SK-N-SH (cell line): ENCODE measurements around the gene SMG1. TPM values are rescaled to one million over a fixed set of nuclear protein-coding genes. Genes with fewer than 3 reads are reported as not detected.

ENCODE experiments used
- CTCF ChIA-PET: fragments of 300-600, 350-600 bp; formaldehyde crosslinking; extraction: SDS; loops from one replicate; lab custom pipeline; 2021; lab: Yijun Ruan, JAX
- POLR2A ChIA-PET: fragments of 350-600 bp; sonication (Branson Sonifier 250); formaldehyde crosslinking; extraction: SDS; loops from one replicate; lab custom pipeline; 2020; ENCODE audit warnings: antibody characterized with exemption, inconsistent platforms; lab: Yijun Ruan, JAX
- DNase-seq: peaks from one replicate; pipeline ENCODE4 v3.0.0; 2012
- H2AFZ ChIP-seq: fragments of 200-600 bp; sonication (generic); 2 replicates; pipeline ENCODE4 v1.8.1; 2016; ENCODE audit warnings: antibody characterized with exemption, mild to moderate bottlenecking, low read depth
- H3F3A ChIP-seq: fragments of 200-600 bp; sonication (generic); replicated peaks from 2 replicates; pipeline ENCODE3; 2016; ENCODE audit warnings: antibody characterized with exemption, mild to moderate bottlenecking; ENCODE audit not compliant: insufficient read depth
- H3K27ac ChIP-seq, 2 experiments: fragments of 200-500 bp in 1 of 2; fragments of 200-600 bp in 1 of 2; sonication (Bioruptor generic) in 1 of 2; sonication (generic), shearing (Covaris generic) in 1 of 2; 2 replicates each; pipeline versions ENCODE4 v1.5.1 to v1.6.1; 2014 to 2016; ENCODE audit warnings: low read depth in 2 of 2, inconsistent platforms in 1 of 2, low read length in 1 of 2, mild to moderate bottlenecking in 1 of 2, mixed read lengths in 1 of 2
- H3K27me3 ChIP-seq: fragments of 200-600 bp; sonication (generic), shearing (Covaris generic); 2 replicates; pipeline ENCODE4 v1.6.1; 2016; ENCODE audit warnings: mixed run types; ENCODE audit not compliant: insufficient read depth
- H3K36me3 ChIP-seq, 2 experiments: fragments of 200-500 bp in 1 of 2; fragments of 200-600 bp in 1 of 2; sonication (Bioruptor generic) in 1 of 2; sonication (generic) in 1 of 2; replicated peaks in 1 of 2; 2 replicates each; pipeline versions ENCODE3 to v1.5.1; 2014 to 2016; ENCODE audit warnings: low read length in 1 of 2, mild to moderate bottlenecking in 1 of 2; ENCODE audit not compliant: insufficient read depth in 2 of 2, control insufficient read depth in 1 of 2
- H3K4me1 ChIP-seq, 2 experiments: fragments of 200-500 bp in 1 of 2; fragments of 200-600 bp in 1 of 2; sonication (Bioruptor generic) in 1 of 2; sonication (generic), shearing (Covaris generic) in 1 of 2; 2 replicates each; pipeline versions ENCODE4 v1.5.1 to v1.6.1; 2014 to 2016; ENCODE audit warnings: low read depth in 1 of 2, low read length in 1 of 2, mixed run types in 1 of 2; ENCODE audit not compliant: insufficient read depth in 2 of 2, control insufficient read depth in 1 of 2
- H3K4me2 ChIP-seq: fragments of 200-600 bp; sonication (generic), shearing (Covaris generic); 2 replicates; pipeline ENCODE4 v1.6.1; 2017; ENCODE audit warnings: mixed run types
- H3K4me3 ChIP-seq, 2 experiments: fragments of 200-500 bp in 1 of 2; fragments of 200-600 bp in 1 of 2; sonication (Bioruptor generic) in 1 of 2; sonication (generic), shearing (Covaris generic) in 1 of 2; 2 replicates each; pipeline versions ENCODE4 v1.5.1 to v1.8.1; 2014 to 2016; ENCODE audit warnings: low read depth in 2 of 2, inconsistent platforms in 1 of 2, low read length in 1 of 2, mild to moderate bottlenecking in 1 of 2, mixed read lengths in 1 of 2, moderate library complexity in 1 of 2
- H3K79me2 ChIP-seq: fragments of 200-600 bp; sonication (generic); 2 replicates; pipeline ENCODE4 v1.8.1; 2017; ENCODE audit warnings: mild to moderate bottlenecking; ENCODE audit not compliant: insufficient read depth
- H3K9ac ChIP-seq: fragments of 200-600 bp; sonication (generic); 2 replicates; pipeline ENCODE4 v1.6.1; 2017; ENCODE audit warnings: mixed run types
- H3K9me2 ChIP-seq: fragments of 200-600 bp; sonication (generic); 2 replicates; pipeline ENCODE4 v1.6.1; 2017; ENCODE audit warnings: mixed run types
- H3K9me3 ChIP-seq: fragments of 200-600 bp; sonication (generic); 2 replicates; pipeline ENCODE4 v1.6.1; 2017; ENCODE audit warnings: mixed run types, mild to moderate bottlenecking, moderate library complexity
- H4K20me1 ChIP-seq: fragments of 200-600 bp; sonication (generic); 2 replicates; pipeline ENCODE4 v1.6.1; 2017; ENCODE audit warnings: mild to moderate bottlenecking, mixed run types; ENCODE audit not compliant: insufficient read depth
- CHD2 ChIP-seq: fragments of 150-350 bp; IDR thresholded peaks from 2 replicates; pipeline ENCODE4 v1.6.1; 2018; ENCODE audit warnings: low read length; ENCODE audit not compliant: partially characterized antibody
- ELF1 ChIP-seq: IDR thresholded peaks from 2 replicates; pipeline ENCODE4 v1.4.0; 2012
- MAX ChIP-seq: IDR thresholded peaks from 2 replicates; pipeline ENCODE4 v1.4.0; 2012; ENCODE audit warnings: low read depth
- MEF2A ChIP-seq: IDR thresholded peaks from 2 replicates; pipeline ENCODE4 v1.4.0; 2012; ENCODE audit warnings: low read depth, borderline replicate concordance
- RAD21 ChIP-seq: IDR thresholded peaks from 2 replicates; pipeline ENCODE4 v1.6.1; 2012; ENCODE audit warnings: mild to moderate bottlenecking, low read length
- RXRA ChIP-seq: IDR thresholded peaks from 2 replicates; pipeline ENCODE4 v1.4.0; 2012; ENCODE audit warnings: low read depth, mild to moderate bottlenecking, borderline replicate concordance
- SIN3A ChIP-seq: IDR thresholded peaks from 2 replicates; pipeline ENCODE4 v1.6.1; 2012; ENCODE audit warnings: low read depth, mild to moderate bottlenecking, low read length, moderate library complexity, borderline replicate concordance
- TAF1 ChIP-seq: IDR thresholded peaks from 2 replicates; pipeline ENCODE4 v1.6.1; 2012; ENCODE audit warnings: low read depth, mild to moderate bottlenecking, low read length, moderate library complexity, borderline replicate concordance
- TCF12 ChIP-seq: IDR thresholded peaks from 2 replicates; pipeline ENCODE4 v1.4.0; 2012
- USF1 ChIP-seq: IDR thresholded peaks from 2 replicates; pipeline ENCODE4 v1.4.0; 2012; ENCODE audit warnings: low read depth, borderline replicate concordance
- WGBS: methylation state at CpG from one replicate; pipeline ENCODE4 v1.1.6; 2017; ENCODE audit warnings: low lambda C conversion rate; 5-methylcytosine and 5-hydroxymethylcytosine counted together
- polyA plus RNA-seq, 3 experiments: library from polyadenylated mRNA; depleted of rRNA; stranded (reverse); fragments of >200 nt; gene quantifications; 2 replicates each; pipeline ENCODE4 v1.2.3, GENCODE V29; 2012
- TF ChIP-seq, protein P1 (sequence below): IDR thresholded peaks from 2 replicates; pipeline ENCODE4 v1.6.1; 2012; ENCODE audit warnings: mild to moderate bottlenecking, low read depth, low read length, moderate library complexity
- TF ChIP-seq, protein P2 (sequence below): fragments of 150-350 bp; IDR thresholded peaks from 2 replicates; pipeline ENCODE4 v1.6.1; 2017; ENCODE audit warnings: antibody characterized with exemption, low read length, low read depth, borderline replicate concordance
- TF ChIP-seq, protein P3 (sequence below): fragments of 200-600 bp; sonication (generic); IDR thresholded peaks from 2 replicates; pipeline ENCODE4 v1.6.1; 2017; ENCODE audit warnings: antibody characterized with exemption, mild to moderate bottlenecking, moderate library complexity

Gene SMG1
- polyA plus RNA-seq, 1 of the 3 experiments (the other 2 are of a cell fraction), result 11.2 TPM

GRCh38 chr16:18801145-18801972 lies 124.8 kb downstream of the SMG1 start, which contains the start of gene ARL6IP1 (continued):
- TF ChIP-seq, protein P1, sequence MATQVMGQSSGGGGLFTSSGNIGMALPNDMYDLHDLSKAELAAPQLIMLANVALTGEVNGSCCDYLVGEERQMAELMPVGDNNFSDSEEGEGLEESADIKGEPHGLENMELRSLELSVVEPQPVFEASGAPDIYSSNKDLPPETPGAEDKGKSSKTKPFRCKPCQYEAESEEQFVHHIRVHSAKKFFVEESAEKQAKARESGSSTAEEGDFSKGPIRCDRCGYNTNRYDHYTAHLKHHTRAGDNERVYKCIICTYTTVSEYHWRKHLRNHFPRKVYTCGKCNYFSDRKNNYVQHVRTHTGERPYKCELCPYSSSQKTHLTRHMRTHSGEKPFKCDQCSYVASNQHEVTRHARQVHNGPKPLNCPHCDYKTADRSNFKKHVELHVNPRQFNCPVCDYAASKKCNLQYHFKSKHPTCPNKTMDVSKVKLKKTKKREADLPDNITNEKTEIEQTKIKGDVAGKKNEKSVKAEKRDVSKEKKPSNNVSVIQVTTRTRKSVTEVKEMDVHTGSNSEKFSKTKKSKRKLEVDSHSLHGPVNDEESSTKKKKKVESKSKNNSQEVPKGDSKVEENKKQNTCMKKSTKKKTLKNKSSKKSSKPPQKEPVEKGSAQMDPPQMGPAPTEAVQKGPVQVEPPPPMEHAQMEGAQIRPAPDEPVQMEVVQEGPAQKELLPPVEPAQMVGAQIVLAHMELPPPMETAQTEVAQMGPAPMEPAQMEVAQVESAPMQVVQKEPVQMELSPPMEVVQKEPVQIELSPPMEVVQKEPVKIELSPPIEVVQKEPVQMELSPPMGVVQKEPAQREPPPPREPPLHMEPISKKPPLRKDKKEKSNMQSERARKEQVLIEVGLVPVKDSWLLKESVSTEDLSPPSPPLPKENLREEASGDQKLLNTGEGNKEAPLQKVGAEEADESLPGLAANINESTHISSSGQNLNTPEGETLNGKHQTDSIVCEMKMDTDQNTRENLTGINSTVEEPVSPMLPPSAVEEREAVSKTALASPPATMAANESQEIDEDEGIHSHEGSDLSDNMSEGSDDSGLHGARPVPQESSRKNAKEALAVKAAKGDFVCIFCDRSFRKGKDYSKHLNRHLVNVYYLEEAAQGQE, result peak; percentile 68; the same call in 1 of the 2 replicates
- TF ChIP-seq RXRA, result no peak
- peak; percentile 94 for TF ChIP-seq TAF1
- TF ChIP-seq RAD21, result peak; percentile 61
- no peak; the same call in 1 of the 2 replicates for TF ChIP-seq MAX
- no peak; the same call in 1 of the 2 replicates for TF ChIP-seq ELF1
- TF ChIP-seq CHD2, result peak; percentile 82
- no peak for TF ChIP-seq MEF2A
- TF ChIP-seq, protein P2, sequence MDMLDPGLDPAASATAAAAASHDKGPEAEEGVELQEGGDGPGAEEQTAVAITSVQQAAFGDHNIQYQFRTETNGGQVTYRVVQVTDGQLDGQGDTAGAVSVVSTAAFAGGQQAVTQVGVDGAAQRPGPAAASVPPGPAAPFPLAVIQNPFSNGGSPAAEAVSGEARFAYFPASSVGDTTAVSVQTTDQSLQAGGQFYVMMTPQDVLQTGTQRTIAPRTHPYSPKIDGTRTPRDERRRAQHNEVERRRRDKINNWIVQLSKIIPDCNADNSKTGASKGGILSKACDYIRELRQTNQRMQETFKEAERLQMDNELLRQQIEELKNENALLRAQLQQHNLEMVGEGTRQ, result no peak
- no peak for TF ChIP-seq TCF12
- TF ChIP-seq, protein P3, sequence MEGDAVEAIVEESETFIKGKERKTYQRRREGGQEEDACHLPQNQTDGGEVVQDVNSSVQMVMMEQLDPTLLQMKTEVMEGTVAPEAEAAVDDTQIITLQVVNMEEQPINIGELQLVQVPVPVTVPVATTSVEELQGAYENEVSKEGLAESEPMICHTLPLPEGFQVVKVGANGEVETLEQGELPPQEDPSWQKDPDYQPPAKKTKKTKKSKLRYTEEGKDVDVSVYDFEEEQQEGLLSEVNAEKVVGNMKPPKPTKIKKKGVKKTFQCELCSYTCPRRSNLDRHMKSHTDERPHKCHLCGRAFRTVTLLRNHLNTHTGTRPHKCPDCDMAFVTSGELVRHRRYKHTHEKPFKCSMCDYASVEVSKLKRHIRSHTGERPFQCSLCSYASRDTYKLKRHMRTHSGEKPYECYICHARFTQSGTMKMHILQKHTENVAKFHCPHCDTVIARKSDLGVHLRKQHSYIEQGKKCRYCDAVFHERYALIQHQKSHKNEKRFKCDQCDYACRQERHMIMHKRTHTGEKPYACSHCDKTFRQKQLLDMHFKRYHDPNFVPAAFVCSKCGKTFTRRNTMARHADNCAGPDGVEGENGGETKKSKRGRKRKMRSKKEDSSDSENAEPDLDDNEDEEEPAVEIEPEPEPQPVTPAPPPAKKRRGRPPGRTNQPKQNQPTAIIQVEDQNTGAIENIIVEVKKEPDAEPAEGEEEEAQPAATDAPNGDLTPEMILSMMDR, result peak; percentile 88

DNA sequence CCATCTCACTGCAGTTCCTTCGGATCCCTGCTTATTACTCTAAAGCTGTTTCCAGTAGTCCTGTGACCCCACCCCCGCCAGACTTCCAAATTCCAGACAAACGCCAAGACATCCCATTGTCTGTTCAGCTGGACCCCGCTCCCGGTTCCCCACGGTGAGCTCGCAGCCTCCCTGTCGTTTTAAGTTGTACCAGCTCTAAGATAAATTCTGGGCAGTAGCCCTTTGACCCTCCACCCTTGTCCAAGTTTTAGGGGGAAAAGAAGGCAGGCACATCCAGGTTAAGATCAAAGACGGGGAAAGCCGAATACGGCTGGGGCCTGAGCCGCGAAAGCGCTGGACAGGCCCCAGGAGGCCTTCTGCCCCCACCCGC lies 125.4 kb downstream of the SMG1 start:
- 2% methylated on average over 10 of the region's 15 CpGs for WGBS
- DNase-seq, result no peak
- peaks cover 71% of the 10 kb centered on the region for H3K79me2 ChIP-seq
- TF ChIP-seq SIN3A, result 0 out of 2 replicates have a peak, but pooled peaks have one; percentile 48
- TF ChIP-seq MAX, result 0 out of 2 replicates have a peak, but pooled peaks have one; percentile 25
- TF ChIP-seq TAF1, result no peak
- TF ChIP-seq USF1, result no peak
- no peaks in the 10 kb centered on the region for H3K9me2 ChIP-seq
- no peaks in the 10 kb centered on the region for H3K27me3 ChIP-seq
- no peaks in the 10 kb centered on the region for H3K9me3 ChIP-seq
- H3K36me3 ChIP-seq, result peaks cover 23% of the 10 kb centered on the region in 2 experiments
- peak overlapping the region; percentile 97 to 98 for H3K4me3 ChIP-seq
- H3F3A ChIP-seq, result peaks cover 27% of the 10 kb centered on the region
- H2AFZ ChIP-seq, result no peak overlapping the region
- H3K9ac ChIP-seq, result peak overlapping the region; percentile 96
- ChIA-PET CTCF (interaction anchor here (0.6 to 2.1 kb wide), 5 partner anchors 10 to 44 kb away, joined by 3 to 18 read pairs (median 5); partner anchors contain the start of gene RPS15A), POLR2A (interaction anchor here (1.3 to 4.9 kb wide), 4 partner anchors 8 to 266 kb away, joined by 3 to 56 read pairs (median 6); partner anchors contain the start of gene RPS15A)
- peak overlapping the region; percentile 72 for H3K4me2 ChIP-seq
- peaks cover 11 to 38% of the 10 kb centered on the region in 2 experiments; a peak in 3 of 4 replicates for H3K4me1 ChIP-seq
- peak overlapping the region; percentile 83 to 86 for H3K27ac ChIP-seq
- peaks cover 38% of the 10 kb centered on the region for H4K20me1 ChIP-seq
